ENCODE measurements around the gene SV2C. TPM values are rescaled to one million over a fixed set of nuclear protein-coding genes. Genes with fewer than 3 reads are reported as not detected.
"Not testable (repeated sequence)": the region's sequence is repeated elsewhere in the genome, so short reads cannot be mapped to it uniquely, and the experiment has no call there.

SV2C gene
- total RNA-seq, 1 donor from 2014 or later, result 0.32 TPM

DNA sequence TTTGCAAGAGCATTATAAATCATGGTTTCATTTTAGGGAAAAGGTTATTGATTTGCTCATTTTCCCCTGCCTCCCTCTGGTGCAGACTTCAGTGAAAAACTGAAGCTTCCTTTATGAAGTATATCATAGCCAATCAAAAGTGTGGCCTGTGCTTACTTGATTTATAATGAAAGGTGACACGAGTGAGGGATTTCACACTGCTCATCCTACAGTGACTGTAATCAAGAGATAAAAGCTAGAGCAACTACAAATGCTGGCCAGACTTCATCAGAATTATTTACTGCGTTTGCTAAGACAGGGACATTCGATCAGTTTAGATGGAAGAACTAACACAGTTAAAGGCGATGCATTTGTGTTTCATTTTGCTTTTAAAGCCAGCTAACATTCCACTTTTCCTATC lies 151.5 kb downstream of the SV2C start:
- H3K4me1 ChIP-seq, result no peaks in the 10 kb centered on the region
- no peaks in the 10 kb centered on the region for H3K9me3 ChIP-seq
- TF ChIP-seq, protein P1, sequence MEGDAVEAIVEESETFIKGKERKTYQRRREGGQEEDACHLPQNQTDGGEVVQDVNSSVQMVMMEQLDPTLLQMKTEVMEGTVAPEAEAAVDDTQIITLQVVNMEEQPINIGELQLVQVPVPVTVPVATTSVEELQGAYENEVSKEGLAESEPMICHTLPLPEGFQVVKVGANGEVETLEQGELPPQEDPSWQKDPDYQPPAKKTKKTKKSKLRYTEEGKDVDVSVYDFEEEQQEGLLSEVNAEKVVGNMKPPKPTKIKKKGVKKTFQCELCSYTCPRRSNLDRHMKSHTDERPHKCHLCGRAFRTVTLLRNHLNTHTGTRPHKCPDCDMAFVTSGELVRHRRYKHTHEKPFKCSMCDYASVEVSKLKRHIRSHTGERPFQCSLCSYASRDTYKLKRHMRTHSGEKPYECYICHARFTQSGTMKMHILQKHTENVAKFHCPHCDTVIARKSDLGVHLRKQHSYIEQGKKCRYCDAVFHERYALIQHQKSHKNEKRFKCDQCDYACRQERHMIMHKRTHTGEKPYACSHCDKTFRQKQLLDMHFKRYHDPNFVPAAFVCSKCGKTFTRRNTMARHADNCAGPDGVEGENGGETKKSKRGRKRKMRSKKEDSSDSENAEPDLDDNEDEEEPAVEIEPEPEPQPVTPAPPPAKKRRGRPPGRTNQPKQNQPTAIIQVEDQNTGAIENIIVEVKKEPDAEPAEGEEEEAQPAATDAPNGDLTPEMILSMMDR (IDR thresholded peaks at IDR 0.05), result no peak
- DNase-seq, result no peak
- no peak for ATAC-seq
- H3K36me3 ChIP-seq, result no peaks in the 10 kb centered on the region
- no peaks in the 10 kb centered on the region for H3K27me3 ChIP-seq
- no peak overlapping the region for H3K27ac ChIP-seq
- H3K4me3 ChIP-seq, result no peak overlapping the region
- intact Hi-C loops (cut with DNase I), result no loop called here

DNA sequence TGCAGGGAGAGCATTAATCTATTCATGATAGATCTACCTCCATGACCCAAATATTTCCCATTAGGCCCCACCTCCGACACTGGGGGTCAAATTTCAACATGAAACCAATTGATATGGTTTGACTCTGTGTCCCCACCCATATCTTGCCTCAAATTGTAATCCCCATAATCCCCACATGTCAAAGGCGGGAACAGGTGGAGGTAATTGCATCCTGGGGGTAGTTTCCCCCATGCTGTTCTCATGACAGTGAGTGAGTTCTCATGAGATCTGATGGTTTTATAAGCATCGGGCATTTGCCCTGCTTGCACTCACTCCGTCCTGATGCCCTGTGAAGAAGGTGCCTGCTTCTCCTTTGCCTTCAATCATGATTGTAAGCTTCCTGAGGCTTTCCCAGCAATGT lies 153.5 kb downstream of the SV2C start:
- TF ChIP-seq, protein P1 (IDR thresholded peaks at IDR 0.05), result no peak
- Histone ChIP-seq H3K27ac (no peak overlapping the region), H3K36me3 (no peaks in the 10 kb centered on the region)

DNA sequence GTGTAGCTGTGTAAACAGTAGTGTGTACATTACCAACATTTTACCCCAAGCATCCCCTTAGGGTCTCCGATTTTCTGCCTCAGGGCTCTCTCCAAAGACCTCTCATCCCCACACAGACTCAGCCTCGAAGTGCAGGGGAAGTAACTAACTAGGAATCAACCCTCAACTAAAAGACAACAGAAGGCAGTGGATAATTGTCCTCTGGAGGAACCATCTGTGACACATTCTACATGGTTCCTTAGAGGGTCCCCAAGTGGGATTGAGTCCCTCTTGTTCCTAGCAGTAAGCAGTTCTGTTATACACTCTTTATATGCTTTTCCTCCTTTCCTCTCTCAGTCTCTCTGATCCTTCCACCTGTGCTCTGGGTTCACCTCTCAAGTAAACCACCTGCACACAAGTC lies 157.2 kb downstream of the SV2C start:
- Histone ChIP-seq H3K4me3 (no peak overlapping the region), H3K9me3 (no peaks in the 10 kb centered on the region), H3K27me3 (no peaks in the 10 kb centered on the region), H3K27ac (no peak overlapping the region), H3K4me1 (no peaks in the 10 kb centered on the region), H3K36me3 (no peaks in the 10 kb centered on the region)
- ATAC-seq (no peak), DNase-seq (no peak)
- TF ChIP-seq, protein P1 (IDR thresholded peaks at IDR 0.05), result no peak
- intact Hi-C loops (cut with DNase I), result no loop called here

More for the DNA sequence above, 153.5 kb downstream of the SV2C start:
- H3K4me1 ChIP-seq, result no peaks in the 10 kb centered on the region
- H3K27me3 ChIP-seq, result no peaks in the 10 kb centered on the region
- no peaks in the 10 kb centered on the region for H3K9me3 ChIP-seq
- no peak overlapping the region for H3K4me3 ChIP-seq
- ATAC-seq (no peak), DNase-seq (no peak)
- intact Hi-C loops (cut with DNase I), result no loop called here

DNA sequence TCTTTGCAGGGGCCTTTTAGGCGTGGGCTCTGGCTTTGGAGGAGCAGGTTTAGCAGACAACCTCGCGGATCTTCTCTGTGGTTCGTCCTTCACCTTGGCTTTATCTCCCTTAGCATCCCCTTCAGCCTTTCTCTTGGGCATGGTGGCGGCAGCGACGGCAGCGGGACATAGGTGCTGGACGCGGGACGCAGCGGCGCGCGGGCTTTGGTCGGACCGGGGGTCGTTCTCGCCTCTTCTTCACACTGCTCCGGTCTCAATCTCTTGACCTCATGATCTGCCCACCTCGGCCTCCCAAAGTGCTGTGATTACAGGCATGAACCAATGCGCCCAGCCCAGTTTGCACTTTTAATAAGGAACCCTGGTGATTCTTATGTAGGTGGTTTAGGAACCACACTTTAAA lies 159.0 kb downstream of the SV2C start:
- H3K4me1 ChIP-seq; DNase-seq; H3K9me3 ChIP-seq; H3K27me3 ChIP-seq; H3K36me3 ChIP-seq; ATAC-seq; H3K27ac ChIP-seq; intact Hi-C loops (cut with DNase I); H3K4me3 ChIP-seq: not testable (repeated sequence)

DNA sequence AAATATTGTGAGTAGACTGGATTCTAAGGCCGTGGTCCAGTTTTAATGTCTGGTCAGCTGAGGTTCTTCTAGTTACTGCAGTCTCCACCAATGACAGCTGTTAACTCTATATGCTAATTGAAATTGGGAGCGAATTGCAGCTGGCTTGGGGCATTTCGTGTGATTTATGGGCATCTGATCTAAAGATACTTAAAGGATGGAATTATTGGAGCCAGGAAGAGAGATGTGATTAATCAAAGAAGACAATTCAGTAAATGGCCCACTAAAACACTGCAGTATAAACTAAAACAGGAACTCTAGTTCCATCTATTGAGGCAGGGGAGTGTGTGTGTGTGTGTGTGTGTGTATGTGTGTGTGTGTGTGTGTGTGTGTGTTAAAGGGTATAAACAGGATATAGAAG lies 162.4 kb downstream of the SV2C start:
- intact Hi-C loops (cut with DNase I), result no loop called here
- ATAC-seq (no peak), DNase-seq (no peak)
- H3K36me3 ChIP-seq, result no peaks in the 10 kb centered on the region
- no peaks in the 10 kb centered on the region for H3K27me3 ChIP-seq
- TF ChIP-seq, protein P1 (IDR thresholded peaks at IDR 0.05), result no peak
- no peaks in the 10 kb centered on the region for H3K9me3 ChIP-seq
- no peak overlapping the region for H3K27ac ChIP-seq
- no peak overlapping the region for H3K4me3 ChIP-seq
- no peaks in the 10 kb centered on the region for H3K4me1 ChIP-seq

DNA sequence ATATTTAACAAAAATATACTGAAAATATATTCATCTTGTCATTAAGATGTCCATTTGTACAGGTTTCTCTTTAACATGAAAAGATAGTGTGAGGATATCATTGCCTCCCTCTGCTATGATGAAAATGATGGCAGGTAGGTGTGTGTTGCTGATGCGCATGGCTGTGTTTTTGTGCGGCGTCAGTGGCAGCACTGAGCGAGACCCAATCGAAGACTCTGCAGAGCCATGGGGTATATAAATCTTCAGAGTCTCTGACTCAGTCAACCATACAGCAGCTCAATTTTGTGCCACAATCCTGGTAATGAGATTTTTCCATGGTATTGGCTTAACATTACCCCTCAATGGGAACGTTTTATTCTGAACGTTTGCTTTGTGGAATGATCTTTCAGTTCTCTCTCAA lies 166.4 kb downstream of the SV2C start:
- no peaks in the 10 kb centered on the region for H3K4me1 ChIP-seq
- DNase-seq (no peak), ATAC-seq (no peak)
- no peaks in the 10 kb centered on the region for H3K36me3 ChIP-seq
- TF ChIP-seq, protein P1 (IDR thresholded peaks at IDR 0.05), result no peak
- intact Hi-C loops (cut with DNase I), result no loop called here
- no peaks in the 10 kb centered on the region for H3K27me3 ChIP-seq
- H3K4me3 ChIP-seq, result no peak overlapping the region
- H3K9me3 ChIP-seq, result no peaks in the 10 kb centered on the region
- H3K27ac ChIP-seq, result no peak overlapping the region
